ENCODE results near the gene PXDC1. TPM values are rescaled to one million over a fixed set of nuclear protein-coding genes. Genes with fewer than 3 reads are reported as not detected.
"Not testable (repeated sequence)": the region's sequence is repeated elsewhere in the genome, so short reads cannot be mapped to it uniquely, and the experiment has no call there.

The PXDC1 gene
- total RNA-seq, 4 donors from 2014 or later: 111 to 232 (median 165) TPM

GRCh38 chr6:3769610-3770009, 18.1 kb upstream of the PXDC1 start:
- Histone ChIP-seq H3K4me1 (peaks cover 0 to 11% (median 5%) of the 10 kb centered on the region in 4 donors), H3K4me3 (no peak overlapping the region), H3K36me3 (no peaks in the 10 kb centered on the region), H3K27ac (replicated peaks in 1 of 4) (no peak overlapping the region), H3K27me3 (no peaks in the 10 kb centered on the region), H3K9me3 (no peaks in the 10 kb centered on the region)
- intact Hi-C loops (cut with DNase I): no loop called here
- TF ChIP-seq POLR2A (IDR thresholded peaks at IDR 0.05; ENCODE audit: low read depth) (no peak), EP300 (IDR thresholded peaks at IDR 0.05) (no peak), POLR2AphosphoS5 (IDR thresholded peaks at IDR 0.05) (no peak), CTCF (IDR thresholded peaks at IDR 0.05) (no peak)
- 90% methylated on average over 6 of the region's 6 CpGs for WGBS
- no peak for DNase-seq (ENCODE audit: extremely low spot score)

- WGBS: 63% methylated on average over 2 of the region's 2 CpGs
Measured at GRCh38 chr6:3768502-3768901, 17.0 kb upstream of the PXDC1 start.

GRCh38 chr6:3767483-3767882, 16.0 kb upstream of the PXDC1 start:
- H3K27me3 ChIP-seq; H3K27ac ChIP-seq (replicated peaks in 1 of 4); H3K9me3 ChIP-seq; H3K36me3 ChIP-seq; H3K4me3 ChIP-seq; H3K4me1 ChIP-seq; DNase-seq (ENCODE audit: extremely low spot score); intact Hi-C loops (cut with DNase I): not testable (repeated sequence)
- 93% methylated on average over 6 of the region's 6 CpGs for WGBS

More at GRCh38 chr6:3768502-3768901, 17.0 kb upstream of the PXDC1 start:
- no peak overlapping the region for H3K27ac ChIP-seq (replicated peaks in 1 of 4)
- H3K36me3 ChIP-seq: no peaks in the 10 kb centered on the region
- TF ChIP-seq CTCF (IDR thresholded peaks at IDR 0.05) (no peak), POLR2A (IDR thresholded peaks at IDR 0.05; ENCODE audit: low read depth) (no peak), POLR2AphosphoS5 (IDR thresholded peaks at IDR 0.05) (no peak), EP300 (IDR thresholded peaks at IDR 0.05) (no peak)
- no peaks in the 10 kb centered on the region for H3K27me3 ChIP-seq
- H3K4me3 ChIP-seq: no peak overlapping the region
- no peaks in the 10 kb centered on the region for H3K9me3 ChIP-seq
- intact Hi-C loops (cut with DNase I): no loop called here
- H3K4me1 ChIP-seq: peaks cover 0 to 5% (median under 1%) of the 10 kb centered on the region in 4 donors
- DNase-seq (ENCODE audit: extremely low spot score): no peak

- H3K4me1 ChIP-seq: peaks cover 0 to 4% (median 0%) of the 10 kb centered on the region in 4 donors
- H3K27me3 ChIP-seq: no peaks in the 10 kb centered on the region
- intact Hi-C loops (cut with DNase I): no loop called here
- DNase-seq (ENCODE audit: extremely low spot score): no peak
- no peaks in the 10 kb centered on the region for H3K36me3 ChIP-seq
- H3K4me3 ChIP-seq: no peak overlapping the region
- TF ChIP-seq POLR2A (IDR thresholded peaks at IDR 0.05; ENCODE audit: low read depth) (no peak), EP300 (IDR thresholded peaks at IDR 0.05) (no peak), POLR2AphosphoS5 (IDR thresholded peaks at IDR 0.05) (no peak), CTCF (IDR thresholded peaks at IDR 0.05) (no peak)
- H3K27ac ChIP-seq (replicated peaks in 1 of 4): no peak overlapping the region
- 71% methylated on average over 9 of the region's 9 CpGs for WGBS
- H3K9me3 ChIP-seq: no peaks in the 10 kb centered on the region
Measured at GRCh38 chr6:3766214-3766613, 14.7 kb upstream of the PXDC1 start.

GRCh38 chr6:3765415-3765814, 13.9 kb upstream of the PXDC1 start:
- Histone ChIP-seq H3K9me3 (no peaks in the 10 kb centered on the region), H3K27me3 (no peaks in the 10 kb centered on the region), H3K4me1 (peaks cover 0 to 4% (median 0%) of the 10 kb centered on the region in 4 donors), H3K36me3 (no peaks in the 10 kb centered on the region), H3K27ac (replicated peaks in 1 of 4) (no peak overlapping the region), H3K4me3 (no peak overlapping the region)
- TF ChIP-seq EP300 (IDR thresholded peaks at IDR 0.05): no peak
- no peak for TF ChIP-seq POLR2AphosphoS5 (IDR thresholded peaks at IDR 0.05)
- no peak for TF ChIP-seq POLR2A (IDR thresholded peaks at IDR 0.05; ENCODE audit: low read depth)
- TF ChIP-seq CTCF (IDR thresholded peaks at IDR 0.05): no peak
- DNase-seq (ENCODE audit: extremely low spot score): no peak
- intact Hi-C loops (cut with DNase I): no loop called here
- WGBS: 84% methylated on average over 6 of the region's 6 CpGs

All from esophagus muscularis mucosa (tissue), 4 donors.